Measurements from ENCODE around the gene FSTL1. TPM values are rescaled to one million over a fixed set of nuclear protein-coding genes. Genes with fewer than 3 reads are reported as not detected.

The FSTL1 gene
- polyA plus RNA-seq, 1 of the 3 experiments (the other 2 are of a cell fraction) = 329 TPM

- no peak overlapping the region for H2AFZ ChIP-seq (ENCODE audit: low read depth)
- ChIA-PET CTCF (interaction anchor here (0.6 to 12.9 kb wide), 8 partner anchors 9 to 177 kb away, joined by 3 to 269 read pairs (median 4); partner anchors contain the start of gene LRRC58), POLR2A (no interaction called here)
- H3K79me2 ChIP-seq (ENCODE audit: insufficient read depth) = peaks cover 93% of the 10 kb centered on the region
- TF ChIP-seq ELF1 (IDR thresholded peaks at IDR 0.05) = no peak
- no peak for TF ChIP-seq GATA2 (CRISPR knock-in tag; IDR thresholded peaks at IDR 0.05)
- no peak for TF ChIP-seq TCF12 (IDR thresholded peaks at IDR 0.05)
- TF ChIP-seq, protein P1, sequence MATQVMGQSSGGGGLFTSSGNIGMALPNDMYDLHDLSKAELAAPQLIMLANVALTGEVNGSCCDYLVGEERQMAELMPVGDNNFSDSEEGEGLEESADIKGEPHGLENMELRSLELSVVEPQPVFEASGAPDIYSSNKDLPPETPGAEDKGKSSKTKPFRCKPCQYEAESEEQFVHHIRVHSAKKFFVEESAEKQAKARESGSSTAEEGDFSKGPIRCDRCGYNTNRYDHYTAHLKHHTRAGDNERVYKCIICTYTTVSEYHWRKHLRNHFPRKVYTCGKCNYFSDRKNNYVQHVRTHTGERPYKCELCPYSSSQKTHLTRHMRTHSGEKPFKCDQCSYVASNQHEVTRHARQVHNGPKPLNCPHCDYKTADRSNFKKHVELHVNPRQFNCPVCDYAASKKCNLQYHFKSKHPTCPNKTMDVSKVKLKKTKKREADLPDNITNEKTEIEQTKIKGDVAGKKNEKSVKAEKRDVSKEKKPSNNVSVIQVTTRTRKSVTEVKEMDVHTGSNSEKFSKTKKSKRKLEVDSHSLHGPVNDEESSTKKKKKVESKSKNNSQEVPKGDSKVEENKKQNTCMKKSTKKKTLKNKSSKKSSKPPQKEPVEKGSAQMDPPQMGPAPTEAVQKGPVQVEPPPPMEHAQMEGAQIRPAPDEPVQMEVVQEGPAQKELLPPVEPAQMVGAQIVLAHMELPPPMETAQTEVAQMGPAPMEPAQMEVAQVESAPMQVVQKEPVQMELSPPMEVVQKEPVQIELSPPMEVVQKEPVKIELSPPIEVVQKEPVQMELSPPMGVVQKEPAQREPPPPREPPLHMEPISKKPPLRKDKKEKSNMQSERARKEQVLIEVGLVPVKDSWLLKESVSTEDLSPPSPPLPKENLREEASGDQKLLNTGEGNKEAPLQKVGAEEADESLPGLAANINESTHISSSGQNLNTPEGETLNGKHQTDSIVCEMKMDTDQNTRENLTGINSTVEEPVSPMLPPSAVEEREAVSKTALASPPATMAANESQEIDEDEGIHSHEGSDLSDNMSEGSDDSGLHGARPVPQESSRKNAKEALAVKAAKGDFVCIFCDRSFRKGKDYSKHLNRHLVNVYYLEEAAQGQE (IDR thresholded peaks at IDR 0.05; ENCODE audit: low read depth, low read length) = no peak
- no peak for TF ChIP-seq SIN3A (IDR thresholded peaks at IDR 0.05; ENCODE audit: borderline replicate concordance, low read depth, low read length)
- no peak for TF ChIP-seq FOSL2 (IDR thresholded peaks at IDR 0.05; ENCODE audit: borderline replicate concordance, low read depth)
- no peak for TF ChIP-seq EP300 (IDR thresholded peaks at IDR 0.05; ENCODE audit: borderline replicate concordance in 1 of 2, low read depth in 1 of 2, low read length in 1 of 2)
- no peak for TF ChIP-seq EZH2phosphoT487 (IDR thresholded peaks at IDR 0.05; ENCODE audit: borderline replicate concordance, low read depth)
- no peak for TF ChIP-seq TEAD4 (IDR thresholded peaks at IDR 0.05; ENCODE audit: borderline replicate concordance, insufficient read depth)
- TF ChIP-seq YY1 (IDR thresholded peaks at IDR 0.05; ENCODE audit: low read depth) = no peak
- TF ChIP-seq JUND (IDR thresholded peaks at IDR 0.05) = no peak
- TF ChIP-seq PBX3 (IDR thresholded peaks at IDR 0.05) = no peak
- no peak for TF ChIP-seq RFX5 (IDR thresholded peaks at IDR 0.05; ENCODE audit: low read length)
- TF ChIP-seq TAF1 (IDR thresholded peaks at IDR 0.05; ENCODE audit: borderline replicate concordance, low read depth, low read length) = no peak
- no peak for TF ChIP-seq ZBTB33 (IDR thresholded peaks at IDR 0.05; ENCODE audit: borderline replicate concordance, low read depth)
- no peak for TF ChIP-seq FOXM1 (IDR thresholded peaks at IDR 0.05; ENCODE audit: low read depth)
- no peak for TF ChIP-seq NRF1 (IDR thresholded peaks at IDR 0.05; ENCODE audit: low read depth, low read length)
- TF ChIP-seq, protein P2, sequence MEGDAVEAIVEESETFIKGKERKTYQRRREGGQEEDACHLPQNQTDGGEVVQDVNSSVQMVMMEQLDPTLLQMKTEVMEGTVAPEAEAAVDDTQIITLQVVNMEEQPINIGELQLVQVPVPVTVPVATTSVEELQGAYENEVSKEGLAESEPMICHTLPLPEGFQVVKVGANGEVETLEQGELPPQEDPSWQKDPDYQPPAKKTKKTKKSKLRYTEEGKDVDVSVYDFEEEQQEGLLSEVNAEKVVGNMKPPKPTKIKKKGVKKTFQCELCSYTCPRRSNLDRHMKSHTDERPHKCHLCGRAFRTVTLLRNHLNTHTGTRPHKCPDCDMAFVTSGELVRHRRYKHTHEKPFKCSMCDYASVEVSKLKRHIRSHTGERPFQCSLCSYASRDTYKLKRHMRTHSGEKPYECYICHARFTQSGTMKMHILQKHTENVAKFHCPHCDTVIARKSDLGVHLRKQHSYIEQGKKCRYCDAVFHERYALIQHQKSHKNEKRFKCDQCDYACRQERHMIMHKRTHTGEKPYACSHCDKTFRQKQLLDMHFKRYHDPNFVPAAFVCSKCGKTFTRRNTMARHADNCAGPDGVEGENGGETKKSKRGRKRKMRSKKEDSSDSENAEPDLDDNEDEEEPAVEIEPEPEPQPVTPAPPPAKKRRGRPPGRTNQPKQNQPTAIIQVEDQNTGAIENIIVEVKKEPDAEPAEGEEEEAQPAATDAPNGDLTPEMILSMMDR (IDR thresholded peaks at IDR 0.05) = no peak
- WGBS (ENCODE audit: low lambda C conversion rate) = 94% methylated on average over 2 of the region's 2 CpGs
- H3K4me2 ChIP-seq = peak overlapping the region; percentile 5; the same call in 1 of the 2 replicates
- peaks cover under 1% of the 10 kb centered on the region; the same call in 1 of the 2 replicates for H4K20me1 ChIP-seq (ENCODE audit: insufficient read depth)
- peak overlapping the region; percentile 13; the same call in 1 of the 2 replicates for H3K9ac ChIP-seq
- peaks cover 50% of the 10 kb centered on the region for H3F3A ChIP-seq (replicated peaks; ENCODE audit: insufficient read depth)
- H3K4me3 ChIP-seq (ENCODE audit: low read depth in 2 of 2, low read length in 1 of 2) = no peak overlapping the region
- H3K27ac ChIP-seq (ENCODE audit: low read depth in 2 of 2, low read length in 1 of 2) = peak overlapping the region; percentile 58 to 96; a peak in 3 of 4 replicates
- H3K36me3 ChIP-seq (replicated peaks in 1 of 2; ENCODE audit: control insufficient read depth in 1 of 2, insufficient read depth in 2 of 2, low read length in 1 of 2) = peaks cover 11 to 42% of the 10 kb centered on the region in 2 experiments
- H3K9me3 ChIP-seq = no peaks in the 10 kb centered on the region
- H3K27me3 ChIP-seq (ENCODE audit: insufficient read depth) = no peaks in the 10 kb centered on the region
- H3K4me1 ChIP-seq (ENCODE audit: control insufficient read depth in 1 of 2, insufficient read depth in 2 of 2, low read depth in 1 of 2, low read length in 1 of 2) = peaks cover 43 to 58% of the 10 kb centered on the region in 2 experiments
- no peaks in the 10 kb centered on the region for H3K9me2 ChIP-seq
- no peak for DNase-seq
These were observed 28.9 kb downstream of the FSTL1 start for GRCh38 chr3:120421926-120422325.

Measured in SK-N-SH (cell line).